NK-92 treated with Interleukin-12 subunit alpha and Interleukin-12 subunit beta, amount 100 ng/mL, for 24 hours (cell line): ENCODE data around the gene INTS12.
A peak's percentile ranks its signal among the peaks of the same experiment; 100 is the strongest.
"Not testable (repeated sequence)": the region's sequence is repeated elsewhere in the genome, so short reads cannot be mapped to it uniquely, and the experiment has no call there.

ENCODE experiments used
- DNase-seq: peaks from one replicate; lab custom pipeline; 2025; lab: John Stamatoyannopoulos, UW

The INTS12 gene

DNA sequence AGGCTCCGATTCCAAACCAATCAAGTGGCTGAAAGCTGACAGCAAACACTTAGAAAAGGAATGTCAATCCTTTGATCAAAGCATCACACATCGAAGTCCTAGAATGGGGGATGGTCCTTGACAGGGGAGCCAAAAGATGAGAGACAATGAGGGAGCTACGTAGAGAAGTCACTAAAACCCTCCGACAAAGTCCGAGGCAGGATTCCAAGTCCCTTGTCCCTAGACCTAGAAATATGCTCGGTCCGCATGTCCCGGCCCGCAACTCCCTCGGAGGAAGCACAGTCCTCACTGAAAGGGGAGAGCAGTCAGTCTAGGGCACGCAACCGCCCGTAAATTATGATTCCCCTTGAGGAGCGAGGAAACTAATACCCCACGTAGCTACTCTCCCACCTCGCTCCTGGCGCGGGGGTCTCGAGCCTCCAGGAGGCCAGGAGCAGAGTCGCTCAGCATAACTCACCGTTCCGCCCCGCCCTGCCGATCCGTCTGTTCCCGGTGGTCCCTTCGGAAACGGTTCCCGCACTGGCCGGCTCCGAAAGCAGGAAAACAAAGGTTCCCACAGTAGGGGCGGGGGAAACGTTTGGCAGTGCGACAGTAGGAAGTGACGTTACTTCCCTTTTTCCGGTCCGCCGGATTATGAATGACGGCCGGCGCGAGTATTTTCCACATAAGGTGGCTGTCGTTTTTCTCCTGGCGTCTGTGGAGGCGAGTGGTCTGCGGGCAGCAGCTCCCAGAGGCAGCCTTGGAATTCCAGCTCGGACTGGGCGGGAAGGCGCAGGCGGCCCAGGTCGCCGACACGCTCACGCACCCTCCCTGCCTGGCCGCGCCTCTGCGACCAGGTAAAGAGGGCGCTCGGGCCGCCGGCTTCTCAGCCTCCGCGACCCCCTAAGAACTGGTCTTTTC is at the start of gene INTS12, which contains the start of gene GSTCD:
Gene INTS12, minus strand, starts transcription at position 509 of the 900 bp plus-strand sequence. CDS start 8,684 bp downstream, outside the sequence.
Gene GSTCD, plus strand, starts transcription at position 604 of the 900 bp plus-strand sequence. CDS start 8,830 bp downstream, outside the sequence.
- DNase-seq: peak; percentile 72

- no peak for DNase-seq
These were observed 46.9 kb upstream of the INTS12 start for GRCh38 chr4:105755375-105755774.

DNA sequence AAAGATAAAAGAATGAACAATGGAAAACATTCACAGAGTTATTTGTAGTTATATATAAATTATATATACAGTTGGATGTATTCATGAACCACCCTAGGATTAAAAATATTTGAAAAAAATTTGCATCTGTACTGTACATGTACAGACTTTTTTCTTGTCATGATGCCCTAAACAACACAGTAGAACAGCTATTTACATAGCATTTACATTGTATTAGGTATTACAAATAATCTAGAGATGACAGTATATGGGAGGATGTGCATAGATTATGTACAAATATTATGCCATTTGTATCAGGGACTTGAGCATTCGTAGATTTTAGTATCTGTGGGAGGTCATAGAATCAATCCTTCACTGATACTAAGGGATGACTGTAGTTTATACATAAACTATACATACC is 44.9 kb upstream of the INTS12 start:
- DNase-seq: no peak

DNA sequence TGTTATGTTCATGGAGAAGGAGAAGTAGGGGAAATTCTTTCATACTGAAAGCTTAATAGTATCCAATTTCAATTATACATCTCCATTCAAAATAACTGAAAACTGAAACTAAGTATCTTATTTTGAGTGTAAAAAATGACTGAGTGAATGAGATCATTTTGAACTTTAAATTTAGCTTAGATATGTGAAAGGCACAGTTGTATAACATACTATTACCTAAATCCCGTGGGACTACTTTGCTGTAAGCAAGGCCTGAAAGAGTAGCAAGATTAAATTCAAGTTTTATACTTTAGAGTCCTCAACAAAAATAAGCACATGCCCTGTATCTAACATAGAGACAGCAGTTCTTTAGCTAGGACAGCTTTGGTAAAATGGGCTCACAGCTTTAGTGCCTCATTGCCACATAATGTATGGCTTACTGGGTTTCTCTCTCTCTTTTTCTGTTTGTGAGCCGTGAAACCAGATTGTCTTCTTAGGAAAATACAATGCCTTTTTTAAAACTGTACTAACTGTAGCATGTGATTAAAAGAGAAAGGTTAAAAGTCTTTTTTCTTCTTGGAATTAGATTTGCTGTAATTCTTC is 43.3 kb upstream of the INTS12 start:
- DNase-seq: no peak

- DNase-seq: no peak
These were observed 39.7 kb upstream of the INTS12 start for GRCh38 chr4:105748222-105748621.

DNA sequence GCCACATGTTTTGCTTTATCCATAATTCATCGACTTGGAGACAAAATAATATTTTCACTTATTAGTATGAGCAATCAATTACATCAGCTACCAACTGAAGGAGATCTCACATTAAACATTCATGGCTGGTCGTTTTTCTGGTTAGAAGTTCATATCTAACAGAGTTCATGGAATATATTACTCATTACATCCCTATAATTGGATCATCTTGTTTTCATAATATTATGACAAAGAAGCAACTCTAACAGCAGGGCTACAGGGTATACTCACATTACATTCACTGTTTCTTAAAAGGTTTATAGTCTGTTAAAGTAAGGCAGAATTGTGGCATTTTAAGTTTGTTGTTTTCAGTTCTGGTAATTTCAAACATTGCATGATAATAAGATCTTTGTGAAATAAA is 33.1 kb upstream of the INTS12 start:
- no peak for DNase-seq

DNA sequence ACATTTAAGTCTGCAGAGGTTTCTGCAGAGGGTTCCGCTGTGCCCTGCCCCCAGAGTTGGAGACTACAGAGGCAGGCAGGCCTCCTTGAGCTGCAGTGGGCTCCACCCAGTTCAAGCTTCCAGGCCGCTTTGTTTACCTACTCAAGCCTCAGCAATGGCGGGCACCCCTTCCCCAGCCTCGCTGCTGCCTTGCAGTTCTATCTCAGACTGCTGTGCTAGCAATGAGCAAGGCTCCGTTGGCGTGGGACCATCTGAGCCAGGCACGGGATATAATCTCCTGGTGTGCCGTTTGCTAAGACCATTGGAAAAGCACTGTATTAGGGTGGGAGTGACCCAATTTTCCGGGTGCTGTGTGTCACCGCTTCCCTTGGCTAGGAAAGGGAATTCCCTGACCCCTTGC is 26.7 kb upstream of the INTS12 start:
- DNase-seq: not testable (repeated sequence)

GRCh38 chr4:105729895-105730294 is 21.4 kb upstream of the INTS12 start:
- not testable (repeated sequence) for DNase-seq

DNA sequence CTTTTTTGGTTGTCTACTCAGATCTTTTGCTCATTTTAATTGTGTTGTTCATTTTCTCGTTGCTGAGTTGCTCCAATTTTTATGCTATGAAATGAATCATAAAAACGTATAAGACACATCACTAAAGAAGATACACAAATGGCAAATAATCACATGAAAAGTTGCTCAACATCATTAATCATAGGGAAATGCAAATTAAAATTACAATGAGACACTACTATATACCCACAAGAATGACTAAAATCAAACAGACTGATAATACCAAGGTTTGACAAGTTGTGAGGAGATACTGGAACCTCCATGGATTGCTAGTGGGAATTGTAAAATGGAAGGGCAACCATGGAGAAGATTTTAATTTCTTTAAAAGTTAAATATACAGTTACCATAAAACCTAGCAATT is 17.1 kb upstream of the INTS12 start:
- DNase-seq: no peak

GRCh38 chr4:105719204-105719603 is 10.7 kb upstream of the INTS12 start:
- DNase-seq: no peak

- no peak for DNase-seq
These were observed 7.3 kb upstream of the INTS12 start for GRCh38 chr4:105715692-105716278.

- DNase-seq: no peak
These were observed 6.4 kb upstream of the INTS12 start for GRCh38 chr4:105714932-105715331.

DNA sequence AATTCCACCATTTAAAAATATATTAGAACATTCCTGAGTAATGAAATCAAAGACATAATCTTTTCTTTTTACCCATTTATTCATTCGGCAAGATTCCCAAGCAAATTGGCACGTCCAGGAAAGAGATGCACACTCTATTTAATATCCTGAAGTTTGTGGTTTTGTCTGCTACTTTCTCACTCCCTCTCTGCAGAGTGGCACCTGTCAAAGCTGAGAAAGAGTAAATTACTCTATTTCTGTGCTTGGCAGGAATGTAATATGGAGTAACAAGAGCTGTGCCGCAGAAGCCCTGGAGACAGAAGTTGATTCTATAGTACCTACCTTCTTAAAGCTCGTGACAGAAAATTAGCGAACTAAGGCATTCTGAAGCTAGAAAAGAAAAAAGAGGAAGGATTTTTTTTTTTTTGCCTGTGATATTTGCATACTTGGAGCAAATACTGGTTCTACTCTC is 5.6 kb upstream of the INTS12 start:
- DNase-seq: no peak

DNA sequence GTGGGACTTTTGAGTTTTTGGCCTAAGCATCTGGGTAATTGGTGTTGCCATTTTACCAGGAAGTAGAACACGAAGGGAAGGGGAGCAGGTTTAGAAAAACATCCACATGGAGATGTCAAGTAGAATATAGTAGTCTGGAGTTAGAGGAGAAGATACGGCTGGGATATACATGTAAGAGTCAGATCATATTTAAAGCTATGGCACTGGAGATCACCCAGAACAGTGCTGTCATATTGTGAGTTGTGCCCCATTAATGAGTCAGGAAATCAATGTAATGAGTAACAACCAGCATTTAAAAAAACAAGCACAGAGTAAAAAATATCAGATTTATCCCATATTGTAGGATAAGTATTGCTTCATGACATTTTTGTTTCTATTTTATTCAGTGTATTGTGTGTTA is 4.3 kb upstream of the INTS12 start:
- DNase-seq: no peak

GRCh38 chr4:105710678-105711077 is 2.2 kb upstream of the INTS12 start:
- DNase-seq: no peak

DNA sequence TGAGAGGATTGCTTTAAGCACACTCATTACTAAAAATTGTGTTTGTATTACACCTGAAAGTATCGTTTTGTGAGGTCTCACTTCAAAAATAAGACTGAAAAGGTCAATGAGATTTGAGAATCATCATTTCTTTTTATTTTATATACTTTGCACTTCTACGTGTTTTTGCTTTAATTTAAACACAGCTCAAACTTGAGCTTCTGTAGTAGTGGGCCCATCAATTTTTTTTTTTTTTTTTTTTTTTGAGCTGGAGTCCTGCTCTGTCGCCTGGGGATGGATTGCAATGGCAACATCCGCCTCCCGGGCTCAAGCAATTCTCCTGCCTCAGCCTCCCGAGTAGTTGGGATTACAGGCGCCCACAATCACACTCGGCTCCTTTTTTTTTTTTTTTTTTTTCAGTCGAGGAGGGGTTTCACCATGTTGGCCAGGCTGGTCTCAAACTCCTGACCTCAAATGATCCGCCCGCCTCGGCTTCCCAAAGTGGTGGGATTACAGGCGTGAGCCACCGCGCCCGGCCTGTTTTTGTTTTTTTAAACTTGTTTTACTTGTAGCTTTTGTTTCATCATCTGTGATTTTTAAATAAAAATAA is 1.6 kb upstream of the INTS12 start:
- DNase-seq: no peak

GRCh38 chr4:105709081-105709450 is 577 bp upstream of the INTS12 start:
- DNase-seq: peak; percentile 7

GRCh38 chr4:105707782-105708180 is 708 bp downstream of the INTS12 start:
- no peak for DNase-seq

DNA sequence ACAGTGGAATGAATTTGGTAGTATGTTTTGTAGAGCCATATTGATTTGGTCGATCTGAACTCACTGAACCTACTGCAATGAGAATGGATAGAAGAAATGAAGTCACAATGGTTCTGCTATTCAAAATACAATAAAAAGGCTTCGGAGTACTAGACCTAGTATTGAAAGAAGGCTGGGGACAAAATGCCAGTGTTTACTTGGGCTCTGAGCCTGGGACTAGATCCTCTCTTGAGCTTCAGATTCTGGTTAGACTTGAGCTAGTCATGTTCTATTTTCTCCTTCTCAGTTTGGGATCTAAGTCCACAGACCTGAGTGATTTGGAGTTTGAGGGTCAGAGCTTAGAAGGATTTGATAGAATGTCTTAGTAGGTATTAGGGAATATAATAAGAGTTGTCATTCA is 9.9 kb downstream of the INTS12 start:
- no peak for DNase-seq

GRCh38 chr4:105695832-105696231 is 12.7 kb downstream of the INTS12 start:
- not testable (repeated sequence) for DNase-seq

DNA sequence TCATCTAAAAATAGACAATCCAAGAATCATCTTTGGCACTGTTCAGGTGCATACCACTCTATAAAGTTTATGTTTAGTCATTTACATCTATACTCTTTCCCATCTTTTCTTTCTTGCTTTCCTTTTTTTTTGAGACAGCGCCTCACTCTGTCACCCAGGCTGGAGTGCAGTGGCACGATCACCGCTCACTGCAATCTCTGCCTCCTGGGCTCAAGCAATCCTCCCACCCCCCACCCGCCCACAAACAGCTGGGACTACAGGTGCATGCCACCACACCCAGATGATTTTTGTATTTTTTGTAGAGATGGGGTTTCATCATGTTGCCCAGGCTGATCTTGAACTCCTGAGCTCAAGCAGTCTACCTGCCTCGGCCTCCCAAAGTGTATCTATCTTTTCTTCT is 13.7 kb downstream of the INTS12 start:
- DNase-seq: not testable (repeated sequence)

GRCh38 chr4:105686571-105686970 is 21.9 kb downstream of the INTS12 start:
- no peak for DNase-seq

DNA sequence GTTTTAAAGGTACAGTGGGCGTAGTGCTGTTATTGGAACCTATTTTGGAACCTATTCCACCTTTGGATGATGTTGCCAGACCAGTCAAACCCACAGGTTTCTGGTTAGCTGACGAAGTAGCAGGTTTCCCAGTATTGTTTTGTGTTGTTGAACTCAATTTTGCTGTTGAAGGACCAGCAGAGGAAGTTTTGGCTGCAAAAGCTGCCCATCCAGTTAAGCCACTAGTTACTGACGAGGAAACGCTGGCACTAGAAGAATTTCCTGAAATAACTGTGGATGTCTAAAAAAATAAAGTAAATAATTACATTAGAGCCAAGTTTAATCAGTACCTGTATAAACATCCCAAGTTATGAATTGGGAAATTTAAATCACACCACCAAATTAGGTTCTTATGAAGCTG is 25.5 kb downstream of the INTS12 start:
- DNase-seq: no peak
